Natural killer cell (primary cell): ENCODE data around the gene MOGAT3. TPM values are rescaled to one million over a fixed set of nuclear protein-coding genes. Genes with fewer than 3 reads are reported as not detected.
A peak's percentile ranks its signal among the peaks of the same experiment; 100 is the strongest.

Experiments used
- ATAC-seq, 3 donors: fragments of 150-1000 bp in 2 of 3; fragments of 200-7000 bp in 1 of 3; cut with Tn5 transposase; 1 replicate in 1 of 3; 2 replicates in 2 of 3; pipeline ENCODE4 v1.10.0; 2021; ENCODE audit warnings: mild to moderate bottlenecking in 2 of 3, moderate library complexity in 2 of 3
- DNase-seq, 2 donors: peaks; one replicate each; pipeline versions ENCODE4 v3.0.0 to v3.0.0-alpha.2; 2013 to 2021; ENCODE audit warnings: mixed read lengths in 1 of 2
- H3K27ac ChIP-seq: one replicate; pipeline ENCODE4 v1.5.1; 2013; ENCODE audit warnings: mild to moderate bottlenecking, low read length
- H3K27me3 ChIP-seq: one replicate; pipeline ENCODE4 v1.6.1; 2013; ENCODE audit warnings: low read length; ENCODE audit not compliant: control insufficient read depth, insufficient read depth
- H3K36me3 ChIP-seq: one replicate; pipeline ENCODE4 v1.6.1; 2013; ENCODE audit warnings: low read length; ENCODE audit not compliant: control insufficient read depth, insufficient read depth
- H3K4me1 ChIP-seq: one replicate; pipeline ENCODE4 v1.6.1; 2013; ENCODE audit warnings: low read length; ENCODE audit not compliant: control insufficient read depth, insufficient read depth
- H3K4me3 ChIP-seq: one replicate; pipeline ENCODE4 v1.5.1; 2013; ENCODE audit warnings: low read length
- H3K9me3 ChIP-seq: one replicate; pipeline ENCODE4 v1.6.1; 2013; ENCODE audit warnings: low read length; ENCODE audit not compliant: control insufficient read depth, insufficient read depth
- H3K27ac Mint-ChIP-seq, 2 donors: one replicate each; pipeline ENCODE4 v1.8.0; 2022; ENCODE audit warnings: mild to moderate bottlenecking in 2 of 2, mixed read lengths in 2 of 2, moderate library complexity in 1 of 2
- H3K27me3 Mint-ChIP-seq, 2 donors: one replicate each; pipeline ENCODE4 v1.8.0; 2022; ENCODE audit warnings: low read depth in 2 of 2, mixed read lengths in 2 of 2
- H3K36me3 Mint-ChIP-seq: one replicate; pipeline ENCODE4 v1.8.0; 2022; ENCODE audit warnings: mixed read lengths
- H3K4me1 Mint-ChIP-seq, 2 donors: one replicate each; pipeline ENCODE4 v1.8.0; 2022; ENCODE audit warnings: mixed read lengths in 2 of 2
- H3K4me3 Mint-ChIP-seq: one replicate; pipeline ENCODE4 v1.8.0; 2022; ENCODE audit warnings: mild to moderate bottlenecking, moderate library complexity, mixed read lengths
- H3K9me3 Mint-ChIP-seq, 2 donors: one replicate each; pipeline ENCODE4 v1.8.0; 2022; ENCODE audit warnings: mixed read lengths in 2 of 2
- CTCF ChIP-seq: fragments of 200-600 bp; IDR thresholded peaks from one replicate; pipeline ENCODE4 v1.8.0; 2022; ENCODE audit warnings: antibody characterized with exemption
- WGBS: methylation state at CpG from one replicate; pipeline ENCODE4 v1.1.7; 2013; ENCODE audit warnings: missing lambda C conversion rate; ENCODE audit not compliant: insufficient coverage; 5-methylcytosine and 5-hydroxymethylcytosine counted together
- intact Hi-C: fragments of 100-400 bp; cut with micrococcal nuclease; formaldehyde crosslinking; loops from one replicate; pipeline ENCODE4 v1.14.2; 2022
- total RNA-seq, 4 donors: library from RNA; stranded (reverse); fragments of 120-200 nt in 1 of 4; gene quantifications; one replicate each; pipeline versions ENCODE4 v1.2.3 to v1.2.4, GENCODE V29; 2013 to 2022

Gene MOGAT3
- total RNA-seq, 3 donors from 2014 or later (not counting 1 experiment from before 2014, with no cell fraction given): not detected

- 37% methylated on average over 32 of the region's 32 CpGs for WGBS
- peak overlapping the region; percentile 89 for H3K27ac ChIP-seq
- H3K9me3 Mint-ChIP-seq: no peaks in the 10 kb centered on the region
- DNase-seq (no peak), ATAC-seq (no peak)
- H3K4me3 ChIP-seq: peak overlapping the region; percentile 83
- TF ChIP-seq CTCF: no peak
- H3K4me1 Mint-ChIP-seq: peaks cover 27 to 38% of the 10 kb centered on the region in 2 donors
- H3K36me3 Mint-ChIP-seq: no peaks in the 10 kb centered on the region
- no peaks in the 10 kb centered on the region for H3K27me3 ChIP-seq
- intact Hi-C loops: loop anchor here (2.0 kb wide), 1 partner anchor 100 kb away; no protein-coding TSS in a partner anchor
- peaks cover 21% of the 10 kb centered on the region for H3K4me1 ChIP-seq
- peaks cover 9% of the 10 kb centered on the region for H3K36me3 ChIP-seq
- no peaks in the 10 kb centered on the region for H3K9me3 ChIP-seq
- peak overlapping the region; percentile 98 for H3K4me3 Mint-ChIP-seq
- no peaks in the 10 kb centered on the region for H3K27me3 Mint-ChIP-seq
- H3K27ac Mint-ChIP-seq: peak overlapping the region; percentile 95 to 99
Measured at GRCh38 chr7:101245147-101245668, 44.4 kb upstream of the MOGAT3 start.

GRCh38 chr7:101244375-101245146 is 43.7 kb upstream of the MOGAT3 start, which contains the start of gene FIS1:
Gene FIS1 (minus strand): TSS chr7:101245081. CDS start chr7:101245004, 77 bp downstream.
- DNase-seq (peak; percentile 94 to 96), ATAC-seq (peak; percentile 92 to 98 (median 93))
- Mint-ChIP-seq H3K4me1 (peaks cover 22 to 33% of the 10 kb centered on the region in 2 donors), H3K27ac (peak within 1 kb of the TSS; percentile 95 to 99), H3K36me3 (no peaks in the 10 kb centered on the region), H3K9me3 (no peaks in the 10 kb centered on the region), H3K27me3 (no peaks in the 10 kb centered on the region), H3K4me3 (peak within 1 kb of the TSS; percentile 98)
- intact Hi-C loops: loop anchor here (1.0 to 2.0 kb wide), 4 partner anchors 8 to 100 kb away; partner anchors contain the start of genes IFT22 and PLOD3
- H3K4me3 ChIP-seq: peak within 1 kb of the TSS; percentile 83
- H3K9me3 ChIP-seq: no peaks in the 10 kb centered on the region
- WGBS: under 1% methylated on average over 45 of the region's 45 CpGs
- no peaks in the 10 kb centered on the region for H3K27me3 ChIP-seq
- TF ChIP-seq CTCF: peak; percentile 55
- peaks cover 14% of the 10 kb centered on the region for H3K36me3 ChIP-seq
- H3K4me1 ChIP-seq: peaks cover 21% of the 10 kb centered on the region
- H3K27ac ChIP-seq: peak within 1 kb of the TSS; percentile 89

GRCh38 chr7:101243646-101244374 is 43.0 kb upstream of the MOGAT3 start:
- Mint-ChIP-seq H3K27me3 (no peaks in the 10 kb centered on the region), H3K36me3 (no peaks in the 10 kb centered on the region), H3K4me3 (peak overlapping the region; percentile 98), H3K4me1 (peaks cover 22 to 33% of the 10 kb centered on the region in 2 donors), H3K9me3 (no peaks in the 10 kb centered on the region), H3K27ac (peak overlapping the region; percentile 95 to 99)
- Histone ChIP-seq H3K4me1 (peaks cover 21% of the 10 kb centered on the region), H3K9me3 (no peaks in the 10 kb centered on the region), H3K27ac (peak overlapping the region; percentile 89), H3K36me3 (peaks cover 14% of the 10 kb centered on the region), H3K4me3 (peak overlapping the region; percentile 83), H3K27me3 (no peaks in the 10 kb centered on the region)
- intact Hi-C loops: loop anchor here (1.0 to 2.0 kb wide), 4 partner anchors 8 to 99 kb away; partner anchors contain the start of genes IFT22 and PLOD3
- peak; percentile 97 for TF ChIP-seq CTCF
- ATAC-seq (no peak), DNase-seq (peak in 1 of 2 donors; percentile 44)
- WGBS: 22% methylated on average over 27 of the region's 28 CpGs
